GM19023 (cell line): ENCODE measurements around the gene EFNA2.

ENCODE experiments used
- ATAC-seq: cut with Tn5 transposase; IDR thresholded peaks from one replicate; pipeline ENCODE4 v1.9.1; 2021; ENCODE audit warnings: mild to moderate bottlenecking, moderate library complexity; ENCODE audit not compliant: unreplicated experiment

Gene EFNA2

GRCh38 chr19:1259876-1260748 lies 25.6 kb upstream of the EFNA2 start:
- ATAC-seq = peak; percentile 3

DNA sequence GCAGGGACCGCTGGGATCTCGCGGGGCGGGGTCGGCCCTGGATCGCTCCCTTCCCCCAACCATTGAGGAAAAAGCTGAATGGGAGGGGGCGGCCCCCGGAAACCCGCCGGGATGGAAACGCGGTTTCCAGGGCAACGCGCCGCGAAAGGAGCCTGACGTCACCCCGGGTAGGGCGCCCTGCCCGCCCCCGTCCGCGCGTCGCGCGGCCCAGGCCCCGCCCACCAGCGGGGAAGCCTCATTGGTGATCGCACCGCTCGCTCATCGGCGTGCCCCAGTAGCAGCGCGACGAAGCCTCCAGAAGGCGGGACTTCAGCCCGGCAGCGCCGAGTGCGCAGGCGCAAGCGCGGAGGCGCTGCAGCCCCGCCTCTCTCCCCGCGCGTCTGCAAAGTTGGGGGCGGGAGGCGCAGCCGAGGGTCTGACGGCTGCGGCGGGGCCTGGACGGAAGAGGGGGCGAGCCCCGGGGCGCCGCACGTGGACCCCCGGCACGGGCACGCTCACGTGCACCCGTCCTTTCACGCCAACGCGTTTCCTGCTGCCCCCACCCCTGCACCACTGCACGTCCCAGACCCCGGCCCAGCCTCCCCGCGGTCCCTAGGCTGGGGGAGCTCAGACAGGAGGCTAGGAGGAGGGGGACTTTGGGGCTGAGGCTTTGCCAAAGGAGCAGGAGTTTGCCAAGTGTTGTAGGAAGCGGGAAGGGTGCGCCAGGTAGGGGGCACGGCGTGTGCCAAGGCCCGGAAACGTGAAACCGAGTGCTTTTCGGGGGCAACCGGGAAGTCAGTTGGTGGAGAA lies 24.7 kb upstream of the EFNA2 start:
- peak; percentile 69 for ATAC-seq

DNA sequence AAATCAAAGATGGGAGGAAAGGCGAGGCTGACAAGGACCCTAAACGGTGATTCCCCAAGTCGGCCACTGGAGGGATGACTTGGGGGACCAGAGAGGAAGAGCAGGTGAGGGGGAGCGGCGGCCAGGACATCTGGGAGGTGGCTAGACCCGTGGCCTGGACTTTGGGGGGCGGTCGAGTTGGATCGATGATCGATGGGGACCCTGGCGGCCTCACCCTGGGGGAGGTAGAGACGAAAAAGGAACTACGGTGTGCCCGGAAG lies 24.2 kb upstream of the EFNA2 start:
- ATAC-seq = no peak

DNA sequence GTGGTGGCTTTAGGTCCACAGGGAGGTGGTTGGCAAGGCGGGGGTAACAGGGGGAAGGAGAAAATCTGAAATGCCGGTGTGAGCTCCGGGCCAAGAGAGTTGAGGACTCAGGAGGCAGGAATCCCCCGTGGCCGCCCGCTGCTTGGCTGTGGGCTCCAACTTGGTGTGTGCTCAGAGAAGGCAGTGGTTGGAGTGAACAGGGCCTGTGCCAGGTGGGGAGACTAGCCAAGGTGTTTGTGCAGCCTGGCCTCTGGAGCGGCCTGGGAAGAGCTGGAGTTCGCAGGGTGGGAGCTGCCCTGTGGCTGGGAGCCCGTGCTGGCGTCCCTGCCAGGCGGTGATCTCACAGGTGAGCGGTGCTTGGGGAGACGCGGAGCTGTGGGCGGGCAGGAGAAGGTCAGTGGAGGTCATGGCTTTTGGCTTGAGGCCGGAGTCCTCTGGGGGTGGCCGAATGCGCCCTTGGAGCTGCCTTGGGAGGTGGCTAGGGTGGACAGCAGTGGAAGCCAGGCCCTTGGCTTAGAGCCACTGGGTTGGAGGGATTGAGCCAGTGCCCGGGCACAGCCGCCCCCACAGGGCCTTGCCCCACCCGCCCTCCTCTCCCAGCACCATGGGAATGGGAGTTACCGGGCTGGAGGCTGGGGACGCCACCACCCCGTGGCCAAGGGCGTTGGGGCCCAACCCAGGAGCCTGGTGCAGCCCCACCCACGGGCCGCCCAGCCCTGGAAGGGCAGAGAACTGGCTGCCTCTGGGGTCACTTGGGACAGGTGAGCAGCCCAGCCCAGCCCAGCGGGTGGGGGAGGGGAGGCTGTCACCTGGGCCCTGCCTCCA lies 23.7 kb upstream of the EFNA2 start:
- no peak for ATAC-seq

DNA sequence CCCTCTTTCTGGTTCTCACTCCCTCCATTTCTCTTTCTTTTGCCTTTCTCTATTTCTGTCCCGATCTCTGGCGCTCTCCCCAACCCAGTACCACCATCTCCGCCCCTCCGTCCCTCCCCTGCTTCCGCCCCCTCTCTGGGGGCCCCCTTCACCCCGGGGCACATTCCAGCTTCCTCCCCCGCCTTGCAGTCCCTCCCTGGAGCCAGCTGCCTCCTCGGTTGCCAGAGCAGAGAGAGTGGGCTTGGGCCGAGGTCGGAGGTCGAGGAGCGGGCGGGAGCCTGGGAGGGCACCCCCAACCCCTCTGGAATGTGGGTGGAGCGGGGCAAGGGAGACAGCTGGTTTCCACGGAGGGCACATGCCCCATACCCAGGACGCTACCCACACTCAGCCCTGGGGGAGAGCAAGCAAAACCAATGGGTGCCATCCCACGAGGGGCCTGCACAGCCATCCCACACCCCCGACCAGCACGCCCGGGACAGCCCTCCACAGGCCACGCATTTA lies 23.0 kb upstream of the EFNA2 start:
- no peak for ATAC-seq

DNA sequence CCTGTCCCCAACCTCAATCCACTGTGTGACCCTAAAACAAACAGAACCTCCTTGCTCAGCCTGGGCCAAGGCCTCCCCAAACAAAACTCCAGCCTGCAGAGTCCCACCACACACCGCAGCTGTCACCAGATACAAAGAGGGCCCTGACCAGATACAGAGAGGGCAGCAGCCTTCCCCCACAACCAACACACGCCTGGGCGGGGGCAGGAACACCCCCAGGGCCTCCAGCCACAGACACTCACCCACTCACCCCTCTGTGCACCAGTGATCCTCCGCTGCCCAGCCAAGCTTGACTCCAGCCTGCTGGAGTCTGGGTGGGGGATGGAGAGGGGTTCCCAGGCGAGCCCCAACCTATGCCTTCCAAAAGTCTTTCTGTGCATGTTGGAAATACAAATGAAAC lies 22.5 kb upstream of the EFNA2 start:
- no peak for ATAC-seq

DNA sequence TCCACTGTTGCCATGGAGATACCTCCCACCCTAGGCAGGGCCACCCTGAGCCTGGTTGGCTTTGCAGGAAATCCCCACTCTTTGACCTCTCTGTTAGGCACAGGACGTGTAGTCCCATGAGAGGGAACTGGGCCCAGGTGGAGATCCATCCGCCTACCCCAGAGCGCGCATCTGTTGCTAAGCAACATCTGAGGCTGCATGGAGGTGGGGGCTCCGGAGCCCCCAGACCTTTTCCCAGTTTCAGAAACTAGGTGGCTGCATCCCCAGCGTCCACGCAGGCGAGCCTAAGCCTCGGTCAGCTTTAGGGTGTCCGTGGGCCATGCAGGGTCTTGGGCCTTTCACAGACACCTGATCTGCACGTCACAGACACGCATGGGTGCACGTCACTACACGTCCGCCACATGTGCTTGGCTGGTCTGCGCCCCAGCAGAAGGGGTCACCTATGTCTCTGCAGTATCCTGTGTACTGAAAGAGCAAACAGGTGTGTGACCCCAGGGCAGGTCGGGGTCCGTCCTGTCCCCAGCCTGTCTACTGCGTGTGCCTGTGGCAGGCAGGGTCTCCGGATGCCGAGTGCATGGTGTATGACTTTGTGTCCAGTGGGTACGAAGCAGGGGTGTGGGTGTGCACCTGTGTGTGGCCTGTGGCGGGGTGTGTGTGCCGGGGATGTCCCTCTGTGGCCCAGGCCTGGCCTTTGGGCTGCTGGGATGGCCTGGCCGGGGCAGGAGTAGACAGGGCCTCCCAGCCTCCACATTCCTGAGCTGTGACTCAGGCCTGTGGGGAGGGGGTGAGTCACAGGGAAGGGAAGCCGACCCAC lies 20.7 kb upstream of the EFNA2 start:
- no peak for ATAC-seq

GRCh38 chr19:1265615-1266128 lies 20.0 kb upstream of the EFNA2 start:
- no peak for ATAC-seq

- ATAC-seq = no peak
These were observed 19.4 kb upstream of the EFNA2 start for GRCh38 chr19:1266129-1266915.

DNA sequence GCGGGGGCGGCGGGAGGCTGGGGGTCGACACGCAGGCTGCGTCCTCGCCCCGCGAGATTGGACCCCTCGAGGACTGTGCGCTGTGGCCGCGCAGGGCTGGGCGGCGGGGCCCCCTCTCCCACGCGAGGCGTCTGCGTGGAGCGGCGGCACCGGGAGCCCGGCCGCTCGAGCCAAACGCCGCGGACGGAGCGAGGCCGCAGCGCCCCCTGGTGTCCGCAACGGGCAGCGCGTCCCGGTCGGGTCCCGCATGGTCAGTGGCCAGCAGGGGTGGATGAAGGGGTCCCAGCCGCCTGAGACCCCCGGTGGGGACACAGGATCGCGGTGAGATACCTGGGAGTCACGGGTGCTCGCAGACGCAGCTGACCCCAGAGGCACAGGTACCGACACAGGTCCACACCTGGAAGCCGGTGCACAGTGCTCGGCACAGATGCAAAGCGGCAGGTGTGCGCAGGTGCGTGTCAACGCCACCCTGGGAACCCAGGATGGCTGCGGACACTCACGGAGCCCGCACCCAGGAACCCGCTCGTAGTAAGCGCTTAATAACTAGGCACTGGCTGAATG lies 18.7 kb upstream of the EFNA2 start:
- no peak for ATAC-seq

DNA sequence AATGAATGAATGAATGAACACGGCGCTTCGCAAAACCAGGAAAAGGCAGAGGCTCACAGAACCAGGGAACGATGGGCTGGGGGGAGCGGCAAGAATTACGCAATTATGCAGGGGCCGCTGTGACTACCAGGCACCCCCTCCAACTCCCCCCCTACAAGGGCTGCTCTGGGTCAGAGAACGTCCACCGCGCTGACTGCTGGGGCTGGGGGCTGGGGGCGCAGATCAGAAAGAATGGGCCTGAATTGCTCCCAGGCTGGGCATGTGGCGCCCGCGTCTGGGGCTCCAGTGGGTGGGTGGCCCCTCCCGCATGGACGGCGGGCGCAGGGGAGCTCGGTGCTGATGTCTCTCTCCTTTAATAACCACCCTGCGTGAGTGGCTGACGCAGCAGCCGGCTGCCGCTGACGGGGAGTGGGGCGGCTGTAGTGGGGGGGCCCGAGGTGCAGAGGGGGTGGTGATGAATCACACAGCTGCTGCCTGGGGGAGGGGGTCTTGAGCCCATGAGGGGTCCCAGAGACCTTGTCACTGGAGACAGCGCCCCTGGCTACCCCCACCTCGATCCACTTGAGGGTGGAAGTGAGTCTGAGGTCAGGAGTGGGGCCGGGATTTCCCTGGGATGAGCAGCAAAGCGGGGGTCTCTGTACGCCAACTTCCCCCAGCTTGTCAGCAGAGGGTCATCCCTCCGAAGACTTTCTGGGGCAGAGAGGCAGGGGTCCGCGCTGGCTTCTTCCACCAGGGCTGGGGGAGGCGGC lies 18.0 kb upstream of the EFNA2 start:
- no peak for ATAC-seq

- ATAC-seq = no peak
These were observed 17.2 kb upstream of the EFNA2 start for GRCh38 chr19:1268226-1269064.

- peak; percentile 57 for ATAC-seq
These were observed 16.6 kb upstream of the EFNA2 start, which contains the start of gene CIRBP for GRCh38 chr19:1269065-1269477. Gene CIRBP (plus strand): TSS chr19:1269332. CDS start chr19:1270934, 1,602 bp downstream.

DNA sequence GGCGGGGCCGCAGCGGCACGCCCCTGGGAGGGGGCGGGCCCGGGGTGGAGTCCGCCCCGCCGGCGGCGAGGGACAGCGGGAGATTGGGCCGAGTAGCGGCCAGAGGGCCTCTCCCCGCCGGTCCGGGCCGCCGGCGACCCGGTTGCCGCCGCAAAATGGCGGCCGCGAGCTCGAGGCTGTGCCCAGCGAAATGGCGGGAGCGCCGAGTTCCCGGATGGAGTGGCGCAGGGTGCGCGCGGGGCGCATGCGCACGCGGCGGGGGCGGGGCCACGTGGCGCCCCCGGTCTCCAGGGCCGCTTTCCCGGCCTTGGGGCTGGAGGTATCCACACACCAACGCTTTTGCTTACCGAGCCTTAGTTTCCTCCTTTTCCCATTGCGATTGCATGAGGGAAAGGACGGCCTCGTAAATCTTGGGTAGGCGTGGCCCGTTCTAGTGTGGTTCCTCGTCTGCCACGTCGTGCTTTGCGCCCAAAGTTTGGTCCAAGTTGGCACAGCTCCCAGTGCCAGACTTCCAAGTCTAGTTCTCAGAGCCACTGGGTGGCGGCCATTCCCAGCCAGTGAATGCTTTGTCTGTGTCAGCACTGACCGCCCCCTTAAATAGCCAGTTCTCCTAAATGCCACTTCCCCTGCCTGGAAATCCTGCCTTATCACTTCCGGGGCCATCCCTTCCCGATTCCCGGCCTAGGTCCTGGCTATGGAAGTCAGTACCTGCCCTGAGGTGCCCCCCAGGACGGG lies 16.0 kb upstream of the EFNA2 start:
- peak; percentile 33 for ATAC-seq

GRCh38 chr19:1270213-1270853 lies 15.3 kb upstream of the EFNA2 start:
- ATAC-seq = no peak

DNA sequence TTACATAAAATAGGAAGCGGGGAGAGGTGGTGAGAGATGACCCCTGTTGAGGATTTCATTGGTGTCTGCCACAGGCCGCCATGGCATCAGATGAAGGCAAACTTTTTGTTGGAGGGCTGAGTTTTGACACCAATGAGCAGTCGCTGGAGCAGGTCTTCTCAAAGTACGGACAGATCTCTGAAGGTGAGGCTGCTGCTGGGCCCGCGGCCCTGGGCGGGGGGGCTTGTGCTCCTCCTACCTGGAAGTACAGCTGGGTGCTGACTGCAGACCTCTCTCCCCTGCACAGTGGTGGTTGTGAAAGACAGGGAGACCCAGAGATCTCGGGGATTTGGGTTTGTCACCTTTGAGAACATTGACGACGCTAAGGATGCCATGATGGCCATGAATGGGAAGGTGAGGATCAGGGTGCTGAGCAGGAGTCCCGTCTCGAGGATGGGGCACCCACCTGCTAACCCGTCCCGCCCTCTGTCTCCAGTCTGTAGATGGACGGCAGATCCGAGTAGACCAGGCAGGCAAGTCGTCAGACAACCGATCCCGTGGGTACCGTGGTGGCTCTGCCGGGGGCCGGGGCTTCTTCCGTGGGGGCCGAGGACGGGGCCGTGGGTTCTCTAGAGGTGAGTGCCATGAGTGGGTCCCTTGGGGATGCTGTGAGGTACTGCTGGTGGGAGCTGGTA lies 14.7 kb upstream of the EFNA2 start:
- no peak for ATAC-seq
